HG03066 (cell line): ENCODE data around the gene SYTL2.

Source experiments
- ATAC-seq: cut with Tn5 transposase; IDR thresholded peaks from one replicate; pipeline ENCODE4 v1.9.1; 2021; ENCODE audit warnings: low read depth; ENCODE audit not compliant: unreplicated experiment

Gene SYTL2

GRCh38 chr11:85828640-85828978 lies 17.7 kb upstream of the SYTL2 start:
- no peak for ATAC-seq

- no peak for ATAC-seq
These were observed 17.1 kb upstream of the SYTL2 start for GRCh38 chr11:85827748-85828639.

- ATAC-seq = no peak
These were observed 15.3 kb upstream of the SYTL2 start for GRCh38 chr11:85826116-85826855.

DNA sequence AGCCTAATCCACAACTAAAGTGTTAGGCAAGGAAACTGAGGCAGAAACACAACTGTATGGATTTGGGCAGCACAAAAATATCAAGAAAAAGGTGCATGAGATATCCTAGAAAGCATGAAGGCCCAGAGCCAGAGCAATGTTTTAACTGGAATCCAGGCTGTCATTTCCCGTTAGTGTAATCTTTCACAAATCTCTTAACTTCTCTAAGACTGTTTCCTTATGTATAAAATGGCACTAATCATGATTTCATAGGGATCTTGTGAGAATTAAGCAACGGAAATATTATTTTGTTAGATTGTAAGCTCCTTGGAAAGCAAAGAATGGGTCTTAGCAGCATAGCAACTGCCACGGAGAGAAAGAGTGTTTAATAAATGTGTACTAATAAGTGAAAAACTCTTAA lies 14.7 kb upstream of the SYTL2 start:
- ATAC-seq = no peak

GRCh38 chr11:85823816-85824215 lies 12.9 kb upstream of the SYTL2 start:
- ATAC-seq = no peak

GRCh38 chr11:85822814-85823213 lies 11.9 kb upstream of the SYTL2 start:
- no peak for ATAC-seq

- ATAC-seq = no peak
These were observed 10.7 kb upstream of the SYTL2 start for GRCh38 chr11:85821636-85822035.

DNA sequence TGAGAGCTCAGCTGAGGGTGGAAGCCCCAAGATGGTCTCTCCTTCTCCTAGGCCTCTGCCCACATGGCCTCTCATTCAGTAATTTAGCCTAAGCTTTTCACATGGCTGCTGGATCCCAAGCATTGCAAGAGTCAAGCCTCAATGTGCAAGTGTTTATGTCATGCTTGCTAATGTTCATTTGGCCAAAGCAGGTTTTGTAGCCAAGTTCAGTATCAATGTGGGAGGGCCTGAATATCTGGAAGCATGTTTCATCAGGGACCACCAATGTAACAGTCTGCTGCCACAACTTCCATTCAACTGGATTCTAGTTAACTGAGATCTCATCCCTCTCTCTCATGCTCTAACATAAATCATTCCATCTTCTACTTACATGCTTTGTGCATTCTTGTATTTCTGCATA lies 8.5 kb upstream of the SYTL2 start:
- ATAC-seq = no peak

GRCh38 chr11:85815186-85815931 lies 4.4 kb upstream of the SYTL2 start:
- no peak for ATAC-seq

GRCh38 chr11:85813721-85814120 lies 2.8 kb upstream of the SYTL2 start:
- ATAC-seq = no peak

DNA sequence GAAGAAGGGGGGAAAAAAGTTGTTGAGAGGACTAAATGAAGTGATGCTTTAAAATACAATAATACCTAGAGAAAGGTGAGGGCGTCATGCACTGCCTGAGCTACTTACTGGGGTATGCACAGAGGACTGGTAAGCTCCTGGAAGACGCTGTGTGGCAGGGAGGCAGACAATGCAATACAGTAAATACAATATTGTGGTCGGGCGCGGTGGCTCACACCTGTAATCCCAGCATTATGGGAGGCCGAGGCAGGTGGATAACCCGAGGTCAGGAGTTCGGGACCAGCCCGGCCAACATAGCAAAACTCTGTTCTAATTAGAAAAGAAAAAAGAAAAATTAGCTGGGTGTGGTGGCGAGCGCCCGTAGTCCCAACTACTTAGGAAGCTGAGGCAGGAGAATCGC lies 683 bp upstream of the SYTL2 start:
- no peak for ATAC-seq

DNA sequence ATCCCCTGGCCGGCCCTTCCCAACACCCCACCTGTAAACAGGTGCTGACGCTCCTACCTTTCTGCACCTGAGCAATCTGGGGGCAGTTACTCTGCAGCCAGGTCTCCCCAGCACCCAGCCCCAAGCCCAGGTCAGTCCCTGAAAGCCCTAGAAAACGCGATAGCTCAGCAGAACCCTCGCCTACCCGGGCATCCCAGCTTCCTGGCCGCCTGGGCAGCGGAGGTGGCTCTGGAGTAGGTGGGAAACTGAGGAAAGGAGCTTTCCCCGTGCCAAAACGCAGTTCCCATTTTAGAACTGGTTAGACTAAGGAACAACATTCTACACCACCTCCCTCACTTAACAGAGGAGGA lies 445 bp downstream of the SYTL2 start:
- no peak for ATAC-seq

- ATAC-seq = no peak
These were observed 1.1 kb downstream of the SYTL2 start for GRCh38 chr11:85809863-85810262.

DNA sequence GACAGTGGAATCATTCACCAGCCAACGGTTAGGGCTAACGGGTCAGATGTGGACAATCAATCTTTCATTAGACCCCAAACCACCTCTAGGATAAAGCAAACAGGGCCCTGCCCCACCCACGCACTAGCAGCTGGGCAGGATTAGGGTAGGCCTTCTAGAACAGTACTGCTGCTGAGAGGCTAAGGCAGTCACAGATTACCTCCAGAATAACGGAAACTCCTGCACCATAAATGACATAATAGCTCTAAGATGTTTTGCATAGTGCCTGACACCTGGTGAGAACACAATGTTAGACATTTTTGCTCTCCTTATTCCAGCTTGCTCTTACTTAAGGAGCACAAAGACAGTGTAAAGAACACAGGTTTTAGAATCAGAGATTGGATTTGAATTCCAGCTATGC lies 1.8 kb downstream of the SYTL2 start:
- no peak for ATAC-seq

- ATAC-seq = no peak
These were observed 4.1 kb downstream of the SYTL2 start for GRCh38 chr11:85806876-85807275.

DNA sequence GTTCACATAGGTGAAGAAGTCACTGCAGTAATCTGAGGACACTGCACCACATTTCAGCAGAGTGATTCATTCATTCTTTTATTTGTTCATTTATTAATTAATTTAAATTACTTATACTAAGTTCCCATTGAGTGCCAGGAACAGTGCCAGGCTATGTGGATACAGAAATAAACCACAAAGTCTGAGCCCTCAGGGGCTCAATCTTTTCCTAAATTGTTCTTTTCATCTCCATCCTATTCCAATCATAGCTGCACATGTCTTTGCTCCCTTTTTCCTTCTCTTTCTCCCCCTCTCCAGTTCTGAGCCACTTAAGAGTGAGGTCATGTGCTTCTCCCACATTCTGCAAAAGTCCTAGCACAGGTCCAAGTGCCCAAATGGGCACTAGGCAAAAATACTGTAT lies 4.9 kb downstream of the SYTL2 start:
- no peak for ATAC-seq

GRCh38 chr11:85805387-85805786 lies 5.6 kb downstream of the SYTL2 start:
- no peak for ATAC-seq

GRCh38 chr11:85803920-85804319 lies 7.0 kb downstream of the SYTL2 start:
- ATAC-seq = no peak

- ATAC-seq = no peak
These were observed 7.6 kb downstream of the SYTL2 start for GRCh38 chr11:85803303-85803702.

DNA sequence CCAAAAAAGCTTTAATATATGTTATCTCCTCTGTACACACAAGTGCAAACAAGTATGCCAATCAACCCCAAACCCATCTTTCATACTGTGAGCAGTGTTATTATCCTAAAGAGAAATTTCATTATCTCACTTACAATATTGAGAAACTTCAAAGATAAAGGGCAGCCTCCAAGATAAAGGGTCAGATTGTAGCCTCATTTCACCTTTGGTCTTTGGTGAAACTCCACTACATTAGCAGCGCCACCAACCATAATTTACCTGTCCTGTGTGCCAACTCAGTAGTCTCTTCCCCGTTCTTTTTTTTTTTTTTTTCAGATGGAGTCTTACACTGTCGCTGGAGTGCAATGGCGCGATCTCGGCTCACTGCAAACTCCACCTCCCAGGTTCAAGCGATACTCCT lies 9.4 kb downstream of the SYTL2 start:
- ATAC-seq = no peak

DNA sequence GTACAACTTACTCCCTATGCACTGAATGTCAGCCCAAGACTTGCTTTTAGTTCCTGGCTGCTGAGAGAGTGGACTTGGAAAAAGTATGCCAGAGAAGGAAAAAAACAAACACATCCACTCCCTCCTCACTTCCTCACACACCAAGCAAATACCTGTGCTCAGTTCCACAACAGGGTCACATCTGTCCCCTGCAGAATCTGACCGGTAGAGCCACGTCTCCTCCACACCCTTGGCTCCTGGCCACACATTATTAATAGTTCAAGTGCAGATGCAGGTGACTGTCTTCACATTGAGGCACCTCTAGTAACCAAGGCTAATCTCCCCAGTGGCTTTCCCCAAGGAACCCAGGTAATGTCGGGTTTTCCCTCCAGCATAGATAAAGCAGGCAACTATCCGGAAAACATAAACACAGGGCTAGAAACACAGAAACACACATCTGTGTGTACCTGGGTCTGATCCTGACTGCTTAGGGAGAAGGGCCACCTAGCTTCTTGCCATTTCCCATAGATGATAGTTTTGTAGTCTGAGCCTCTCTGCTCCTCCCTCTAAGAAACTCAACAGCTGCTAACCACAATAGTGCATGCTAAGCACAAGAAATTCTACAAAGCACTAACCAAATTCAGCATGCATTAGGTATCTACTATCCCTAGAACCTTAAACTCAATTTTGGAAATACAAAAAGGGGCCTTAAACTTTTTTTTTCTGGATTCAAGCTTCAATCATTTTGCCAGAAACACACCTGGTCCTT lies 10.2 kb downstream of the SYTL2 start:
- ATAC-seq = no peak
